Colon (tissue), 2 donors: ENCODE data around the gene TRIM46.

Experiments
- FAIRE-seq: peaks from 2 replicates; lab custom pipeline; 2012; peaks lifted over from hg19 to GRCh38; lab: Jason Lieb, UNC
- donor health status: control.
- donor health status: control.

TRIM46 gene, protein sequence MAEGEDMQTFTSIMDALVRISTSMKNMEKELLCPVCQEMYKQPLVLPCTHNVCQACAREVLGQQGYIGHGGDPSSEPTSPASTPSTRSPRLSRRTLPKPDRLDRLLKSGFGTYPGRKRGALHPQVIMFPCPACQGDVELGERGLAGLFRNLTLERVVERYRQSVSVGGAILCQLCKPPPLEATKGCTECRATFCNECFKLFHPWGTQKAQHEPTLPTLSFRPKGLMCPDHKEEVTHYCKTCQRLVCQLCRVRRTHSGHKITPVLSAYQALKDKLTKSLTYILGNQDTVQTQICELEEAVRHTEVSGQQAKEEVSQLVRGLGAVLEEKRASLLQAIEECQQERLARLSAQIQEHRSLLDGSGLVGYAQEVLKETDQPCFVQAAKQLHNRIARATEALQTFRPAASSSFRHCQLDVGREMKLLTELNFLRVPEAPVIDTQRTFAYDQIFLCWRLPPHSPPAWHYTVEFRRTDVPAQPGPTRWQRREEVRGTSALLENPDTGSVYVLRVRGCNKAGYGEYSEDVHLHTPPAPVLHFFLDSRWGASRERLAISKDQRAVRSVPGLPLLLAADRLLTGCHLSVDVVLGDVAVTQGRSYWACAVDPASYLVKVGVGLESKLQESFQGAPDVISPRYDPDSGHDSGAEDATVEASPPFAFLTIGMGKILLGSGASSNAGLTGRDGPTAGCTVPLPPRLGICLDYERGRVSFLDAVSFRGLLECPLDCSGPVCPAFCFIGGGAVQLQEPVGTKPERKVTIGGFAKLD

GRCh38 chr1:155173478-155174323, at the start of gene TRIM46:
TRIM46 (plus strand) TSS chr1:155173849; CDS start chr1:155173967, 118 bp downstream.
- FAIRE-seq, result no peak

DNA sequence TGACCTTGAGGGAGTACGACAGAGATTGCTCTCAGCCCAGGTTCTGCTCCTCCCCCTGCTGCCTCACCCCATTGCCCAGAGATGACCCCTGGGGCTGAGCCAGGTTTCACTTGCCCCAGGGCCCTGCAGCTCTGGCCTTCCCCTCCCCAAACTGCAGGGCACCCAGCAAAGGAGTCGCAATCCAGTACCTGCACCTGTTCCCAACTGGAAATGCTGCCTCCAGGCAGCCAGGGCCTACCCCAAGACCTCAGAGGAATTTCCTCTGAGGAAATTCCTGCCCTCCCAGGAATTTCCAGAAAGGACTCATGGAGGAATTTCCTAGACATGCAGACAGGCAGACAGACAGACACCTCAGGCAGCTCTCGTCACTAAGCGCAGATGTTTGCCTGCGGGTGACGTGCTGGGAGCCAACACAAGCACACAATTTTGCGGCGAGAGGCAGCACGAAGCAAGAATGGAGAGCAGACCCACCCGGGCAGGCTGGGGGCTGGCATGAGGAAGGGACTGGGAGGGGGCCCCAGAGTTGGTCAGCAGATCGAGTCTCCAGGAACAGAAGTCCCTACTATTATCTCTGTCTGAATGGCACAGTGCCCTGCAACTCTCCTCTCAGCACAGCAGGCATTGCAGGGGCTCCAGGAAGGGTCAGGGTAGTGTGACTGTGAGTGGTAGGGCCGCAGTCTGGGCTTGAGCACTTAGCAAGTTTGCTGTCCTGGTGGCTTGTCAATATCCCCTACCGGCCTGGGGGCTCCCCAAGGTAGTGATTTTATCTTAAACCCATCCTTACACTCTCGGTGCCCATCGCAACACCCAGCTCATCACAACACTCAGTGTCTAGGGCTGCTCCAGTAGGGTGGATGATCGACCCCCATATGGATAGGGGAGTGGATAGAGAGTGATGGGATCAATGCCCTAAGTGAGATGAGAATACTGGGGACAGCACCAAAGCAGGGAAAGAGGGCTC, 48.9 kb upstream of the TRIM46 start:
- FAIRE-seq, result no peak

GRCh38 chr1:155125511-155125945, 48.1 kb upstream of the TRIM46 start:
- FAIRE-seq, result no peak

- FAIRE-seq, result no peak
Observed at GRCh38 chr1:155125946-155126555, 47.6 kb upstream of the TRIM46 start.

- no peak for FAIRE-seq
Observed at GRCh38 chr1:155126556-155127104, 47.0 kb upstream of the TRIM46 start.

DNA sequence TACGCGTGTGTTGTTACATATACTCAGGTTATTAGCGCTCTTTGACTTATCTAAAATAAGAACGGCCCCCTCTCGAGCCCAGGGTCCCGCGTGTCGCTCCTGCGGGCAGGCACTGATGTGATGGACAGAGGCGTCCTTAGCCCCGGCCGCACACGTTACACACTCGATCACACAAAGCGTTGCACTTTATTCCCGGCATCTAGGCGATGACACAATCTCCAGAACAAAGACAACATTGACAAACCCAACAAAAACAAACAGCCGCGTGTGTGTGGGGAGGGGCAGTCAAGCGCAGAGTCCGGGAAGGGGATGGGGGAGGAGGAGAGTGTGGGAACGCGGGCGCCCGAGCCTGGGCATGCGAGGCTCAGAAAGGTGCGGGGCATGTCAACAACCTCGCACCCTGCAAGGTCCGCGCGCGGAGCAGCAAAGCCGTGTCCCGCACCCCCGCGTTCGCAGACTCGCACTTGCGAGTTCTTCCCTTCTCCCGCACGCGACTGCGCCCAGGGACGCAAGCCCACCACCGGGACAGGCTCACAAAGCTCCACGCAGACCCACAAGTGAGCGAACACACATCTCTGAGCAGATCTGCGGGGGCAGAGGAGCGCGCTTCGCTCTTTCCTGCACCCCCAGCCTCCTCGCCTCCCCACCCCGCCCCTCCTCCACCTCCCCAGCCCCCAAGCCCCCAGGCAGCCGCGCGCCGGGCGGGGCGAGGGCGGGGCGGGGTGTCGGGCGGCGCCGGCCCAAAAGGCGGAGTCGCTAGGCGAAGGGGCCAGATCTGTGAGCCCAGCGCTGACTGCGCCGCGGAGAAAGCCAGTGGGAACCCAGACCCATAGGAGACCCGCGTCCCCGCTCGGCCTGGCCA, 46.3 kb upstream of the TRIM46 start, which contains the start of gene EFNA1:
EFNA1 (plus strand) TSS at position 772 of the 862 bp plus-strand sequence. CDS start 102 bp downstream, outside the sequence.
- no peak for FAIRE-seq

- FAIRE-seq, result no peak
Observed at GRCh38 chr1:155127967-155128754, 45.5 kb upstream of the TRIM46 start.

GRCh38 chr1:155128755-155129473, 44.7 kb upstream of the TRIM46 start:
- FAIRE-seq, result no peak

GRCh38 chr1:155130272-155131006, 43.2 kb upstream of the TRIM46 start:
- no peak for FAIRE-seq

- FAIRE-seq, result no peak
Observed at GRCh38 chr1:155131285-155131684, 42.4 kb upstream of the TRIM46 start.

DNA sequence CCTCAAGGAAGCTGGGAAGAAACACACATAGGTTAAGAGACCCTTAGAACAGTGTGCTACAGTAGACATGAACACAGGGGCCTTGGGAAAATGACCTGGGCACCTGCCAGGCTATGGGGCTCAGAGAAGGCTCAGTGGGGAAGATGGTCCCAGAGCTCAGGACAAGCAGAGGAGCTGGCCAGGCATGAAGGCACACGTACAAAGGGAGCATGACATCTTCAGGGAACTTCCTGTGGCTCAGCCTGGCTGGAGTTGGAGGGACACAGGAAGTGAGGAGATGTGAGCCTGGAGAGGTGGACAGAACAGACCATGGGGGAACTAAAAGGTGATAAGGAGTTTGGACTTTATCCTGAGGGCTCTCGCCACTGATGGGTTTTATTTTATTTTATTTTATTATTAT, 41.8 kb upstream of the TRIM46 start:
- FAIRE-seq, result no peak

GRCh38 chr1:155133799-155134281, 39.8 kb upstream of the TRIM46 start:
- no peak for FAIRE-seq

DNA sequence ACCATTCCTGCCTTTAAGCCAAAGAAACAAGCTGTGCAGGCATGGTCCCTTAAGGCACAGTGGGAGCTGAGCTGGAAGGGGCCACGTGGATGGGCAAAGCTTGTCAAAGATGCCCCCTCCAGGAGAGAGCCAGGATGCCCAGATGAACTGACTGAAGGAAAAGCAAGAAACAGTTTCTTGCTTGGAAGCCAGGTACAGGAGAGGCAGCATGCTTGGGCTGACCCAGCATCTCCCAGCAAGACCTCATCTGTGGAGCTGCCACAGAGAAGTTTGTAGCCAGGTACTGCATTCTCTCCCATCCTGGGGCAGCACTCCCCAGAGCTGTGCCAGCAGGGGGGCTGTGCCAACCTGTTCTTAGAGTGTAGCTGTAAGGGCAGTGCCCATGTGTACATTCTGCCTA, 39.3 kb upstream of the TRIM46 start:
- FAIRE-seq, result no peak

- FAIRE-seq, result no peak
Observed at GRCh38 chr1:155134880-155135414, 38.7 kb upstream of the TRIM46 start.

DNA sequence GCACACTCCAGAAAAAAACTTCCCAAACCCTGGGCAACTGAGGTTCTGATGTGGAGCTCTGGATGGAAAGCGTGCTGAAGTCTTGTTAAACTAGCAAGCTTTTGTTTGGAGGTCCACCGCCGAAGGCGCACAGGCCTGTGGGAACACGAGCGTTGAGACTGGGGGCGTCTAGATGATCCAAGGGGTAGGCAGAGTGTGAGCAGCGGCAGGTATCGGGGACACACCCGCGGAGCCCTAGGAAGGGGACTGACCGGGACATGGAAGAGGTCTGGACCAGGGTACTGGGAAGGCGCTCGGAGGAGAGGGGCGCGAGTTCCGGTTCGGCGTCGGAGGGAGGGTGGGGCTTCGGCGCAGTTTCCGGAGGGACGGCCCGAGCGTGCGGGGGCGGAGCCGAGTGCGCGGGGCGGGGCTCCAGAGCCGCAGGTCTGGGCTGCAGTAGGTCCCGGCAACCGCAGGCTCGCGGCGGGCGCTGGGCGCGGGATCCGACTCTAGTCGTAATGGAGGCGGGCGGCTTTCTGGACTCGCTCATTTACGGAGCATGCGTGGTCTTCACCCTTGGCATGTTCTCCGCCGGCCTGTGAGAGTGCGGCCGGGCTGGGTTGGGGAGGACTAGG, 38.1 kb upstream of the TRIM46 start, which contains the start of gene SLC50A1:
SLC50A1 (plus strand) TSS at position 438 of the 614 bp plus-strand sequence; CDS start at position 498, 60 bp downstream.
- FAIRE-seq, result no peak

DNA sequence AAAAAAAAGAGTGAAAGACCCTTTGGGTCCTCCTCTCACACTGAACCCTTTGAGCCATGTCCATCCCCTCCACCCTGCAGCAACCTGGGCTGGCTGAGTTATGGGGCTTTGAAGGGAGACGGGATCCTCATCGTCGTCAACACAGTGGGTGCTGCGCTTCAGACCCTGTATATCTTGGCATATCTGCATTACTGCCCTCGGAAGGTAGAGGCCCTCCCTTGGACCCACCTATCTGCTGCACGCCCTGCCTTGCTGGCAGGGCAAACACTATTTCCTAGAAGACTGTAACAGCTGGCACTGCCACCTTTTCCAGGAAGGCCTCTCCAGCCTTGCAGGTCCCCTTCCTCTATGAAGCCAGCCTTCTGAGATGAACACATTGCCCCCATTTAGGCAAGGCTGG, 36.9 kb upstream of the TRIM46 start:
- FAIRE-seq, result no peak
